Measurements from ENCODE around the gene FDXR.

GRCh38 chr17:74846621-74847020 lies 26.2 kb downstream of the FDXR start:
- no peak for TF ChIP-seq CTCF (IDR thresholded peaks at IDR 0.05; ENCODE audit: insufficient read depth, low read length)
- no peak for TF ChIP-seq REST (IDR thresholded peaks at IDR 0.05; ENCODE audit: insufficient replicate concordance, low read depth)
